ENCODE results near the gene HDGFL2.
A peak's percentile ranks its signal among the peaks of the same experiment; 100 is the strongest.

The HDGFL2 gene

GRCh38 chr19:4445963-4446703 is 26.0 kb upstream of the HDGFL2 start:
- no peak for DNase-seq

- DNase-seq: no peak
Observed at GRCh38 chr19:4446704-4447200, 25.3 kb upstream of the HDGFL2 start.

DNA sequence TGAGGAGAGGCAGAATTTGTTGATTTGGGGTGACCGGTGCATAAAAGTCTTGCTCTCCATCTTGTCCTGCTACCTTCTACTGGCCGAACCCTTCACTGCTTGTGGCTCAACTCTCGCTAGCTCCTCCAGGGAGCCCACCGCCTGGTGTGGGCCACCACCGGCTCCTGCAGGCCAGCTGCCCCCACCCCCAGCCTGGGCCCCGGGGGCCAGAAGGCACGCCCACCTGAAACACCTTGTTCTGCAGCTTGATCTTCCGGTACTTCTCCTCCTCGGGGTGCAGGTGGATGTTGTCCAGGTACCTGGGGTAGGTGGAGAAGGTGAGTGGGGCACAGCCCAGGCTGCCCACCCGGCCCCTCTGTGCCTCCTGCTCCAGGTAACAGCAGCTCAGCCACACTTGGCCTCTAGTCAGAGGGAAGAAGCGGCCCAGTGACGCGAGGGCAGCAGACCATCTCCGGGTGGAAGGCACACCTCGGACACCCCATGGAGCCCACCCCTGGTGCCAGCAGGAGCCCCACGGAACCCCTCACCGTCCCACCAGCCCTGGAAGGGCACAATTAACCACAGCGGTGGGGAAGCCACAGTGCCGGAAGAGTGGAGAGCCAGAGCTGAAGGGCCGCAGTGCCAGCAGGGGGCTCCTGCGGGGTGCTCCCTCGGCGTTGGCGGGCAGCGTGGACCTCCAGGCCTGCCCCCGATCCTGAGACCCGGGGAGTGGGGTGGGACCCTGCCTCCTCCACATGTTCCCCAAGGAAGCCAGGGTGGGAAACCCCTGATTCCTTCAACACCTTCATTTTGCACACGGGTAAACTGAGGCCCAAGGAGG is 24.6 kb upstream of the HDGFL2 start:
- DNase-seq: no peak

DNA sequence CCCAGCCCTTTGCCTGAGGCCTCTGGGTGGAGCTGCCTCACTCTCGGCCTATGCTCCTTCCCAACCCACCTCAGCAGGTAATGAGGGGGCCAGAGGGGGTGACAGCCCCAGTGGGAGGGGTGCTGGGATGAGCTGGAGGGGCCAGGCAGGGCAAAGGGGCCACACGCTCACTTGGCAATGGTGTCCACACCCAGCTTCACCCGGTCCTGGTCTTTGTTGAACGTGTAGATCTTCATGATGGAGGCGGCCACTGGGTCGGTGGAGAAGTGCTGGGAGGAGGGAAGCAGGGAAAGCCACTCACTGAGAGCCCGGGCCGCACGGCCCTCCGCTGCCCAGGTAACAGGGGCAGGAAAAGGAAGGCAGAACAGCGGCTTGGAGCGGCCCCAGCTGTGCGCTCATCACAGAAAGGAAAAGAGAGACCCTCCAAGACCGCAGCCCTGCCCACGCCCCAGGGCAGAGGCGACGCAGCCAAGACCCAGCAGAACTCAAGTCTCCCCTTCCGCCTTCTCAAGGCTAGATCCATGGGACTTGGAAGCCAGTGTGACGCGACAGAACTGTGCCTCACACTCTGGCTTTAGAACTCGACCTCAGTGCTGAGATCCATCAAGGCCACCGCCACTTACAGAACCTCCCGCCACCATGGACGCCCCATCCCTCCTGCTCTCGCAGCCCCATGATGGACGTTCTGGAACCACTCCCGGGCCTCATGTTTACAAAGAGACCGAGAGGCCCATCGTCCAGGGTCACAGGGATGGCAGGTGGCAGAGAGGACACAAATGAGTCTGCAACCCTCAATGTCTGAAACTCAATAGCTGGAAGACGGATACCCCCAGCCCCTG is 23.7 kb upstream of the HDGFL2 start:
- DNase-seq: no peak

GRCh38 chr19:4449022-4449638 is 23.0 kb upstream of the HDGFL2 start:
- DNase-seq: no peak

DNA sequence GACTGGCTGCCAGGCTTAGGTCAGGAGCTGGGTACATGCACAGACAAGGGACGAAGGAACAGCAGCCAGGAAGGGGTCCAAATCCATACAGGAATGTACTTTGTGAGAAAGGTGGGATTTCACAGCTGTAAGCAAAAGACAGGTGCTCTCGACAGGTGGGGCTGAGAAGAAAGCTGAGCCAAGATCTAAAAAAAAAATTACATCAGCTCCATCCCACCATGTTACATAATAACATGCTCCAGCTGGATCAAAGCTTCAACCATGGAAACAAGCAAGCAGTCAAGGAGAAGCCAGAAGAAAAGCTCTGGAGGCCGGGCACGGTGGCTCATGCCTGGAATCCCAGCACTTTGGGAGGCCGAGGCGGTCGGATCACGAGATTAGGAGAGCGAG is 22.5 kb upstream of the HDGFL2 start:
- no peak for DNase-seq

- no peak for DNase-seq
Observed at GRCh38 chr19:4452230-4452990, 19.7 kb upstream of the HDGFL2 start.

DNA sequence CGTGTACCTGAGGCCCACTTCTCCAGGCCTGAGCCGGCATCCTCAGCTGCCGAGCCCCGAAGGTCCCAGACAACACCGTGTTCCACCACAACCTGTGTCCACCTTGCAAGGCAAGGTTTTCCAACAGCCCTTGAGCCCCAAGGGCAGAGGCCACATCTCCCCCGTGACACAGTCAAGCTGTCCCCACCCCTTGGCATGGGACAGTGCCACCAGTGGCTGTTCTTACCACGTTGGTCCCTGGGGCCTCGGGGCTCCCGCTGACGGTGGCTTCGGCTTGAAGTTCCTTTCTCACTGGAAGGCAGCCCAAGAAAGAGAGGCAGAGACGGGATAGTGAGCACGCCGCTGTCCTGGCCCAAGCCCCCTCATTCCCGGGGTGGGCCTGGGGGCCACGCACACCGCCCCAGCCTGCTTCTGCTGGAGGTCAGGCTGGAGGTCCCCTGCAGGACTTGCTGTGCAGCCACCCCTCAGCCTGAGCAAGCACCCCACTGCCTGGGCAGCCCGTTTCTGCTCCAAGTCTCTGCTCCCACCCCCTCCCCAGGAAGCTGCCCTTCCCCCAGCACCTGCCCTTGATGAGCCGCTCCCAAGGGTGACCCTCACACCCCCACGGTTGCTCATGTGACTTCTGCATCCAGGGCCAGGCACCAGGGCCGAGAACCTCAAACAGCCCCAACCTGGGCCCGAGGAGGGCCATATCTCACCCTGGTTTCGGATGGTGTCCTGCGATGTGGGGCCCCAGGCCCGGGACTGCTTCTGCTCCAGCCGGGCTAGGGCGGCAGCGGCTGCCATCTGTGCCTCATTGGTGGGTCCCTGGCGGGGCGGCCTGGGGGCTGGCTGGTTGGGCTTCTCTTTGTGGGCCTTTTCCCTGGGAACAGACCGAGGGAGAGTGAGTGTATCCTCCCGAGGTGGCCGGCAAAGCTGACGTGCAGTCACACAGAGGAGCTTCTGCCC is 18.6 kb upstream of the HDGFL2 start:
- no peak for DNase-seq

DNA sequence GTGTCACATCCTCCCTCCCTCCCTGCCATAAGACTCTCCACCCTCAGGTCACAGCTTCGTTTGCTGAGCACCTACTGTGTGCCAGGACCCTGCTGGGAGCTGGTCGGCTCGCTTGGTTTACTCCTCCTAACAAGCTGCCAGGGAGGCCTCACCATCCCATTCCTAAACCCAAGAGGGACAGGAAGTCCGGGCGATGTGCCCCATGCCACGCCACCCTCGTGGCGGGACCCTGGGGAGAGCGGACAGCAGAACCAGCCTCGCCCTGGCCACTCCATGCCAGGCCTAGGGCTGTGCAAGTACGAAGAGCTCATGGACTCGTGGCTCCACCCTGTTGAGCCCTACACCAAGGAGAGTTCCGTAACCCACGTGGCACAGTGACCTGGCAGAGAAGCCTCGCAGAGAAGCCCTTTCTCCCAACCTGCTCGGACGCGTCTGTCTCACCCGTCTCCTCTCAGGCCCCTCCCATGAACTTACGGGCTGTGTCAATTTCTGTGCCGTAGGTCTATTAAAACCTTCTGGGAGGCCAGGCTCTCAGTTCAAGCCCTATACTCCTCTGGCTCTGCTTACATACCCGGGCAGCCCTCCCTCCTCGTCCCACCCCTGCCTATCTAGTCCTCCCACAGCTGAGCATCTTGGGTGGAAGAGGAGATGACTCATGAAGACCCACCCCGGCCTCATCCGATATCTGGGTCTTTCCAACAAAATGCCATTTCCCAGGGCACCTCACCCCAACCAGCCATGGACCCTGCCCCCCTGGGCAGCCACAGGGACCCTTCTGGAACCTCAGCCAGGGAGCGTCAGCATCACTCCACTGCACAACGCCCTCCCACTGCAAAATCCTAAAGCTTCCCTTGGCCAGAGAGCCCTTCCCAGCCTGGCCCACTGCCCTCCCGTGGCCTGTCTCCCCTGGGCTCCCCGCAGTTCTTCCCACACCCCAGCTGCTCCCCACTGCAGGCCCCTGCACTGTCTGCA is 17.1 kb upstream of the HDGFL2 start:
- no peak for DNase-seq

- DNase-seq: peak; percentile 36
Observed at GRCh38 chr19:4455719-4456475, 16.2 kb upstream of the HDGFL2 start.

DNA sequence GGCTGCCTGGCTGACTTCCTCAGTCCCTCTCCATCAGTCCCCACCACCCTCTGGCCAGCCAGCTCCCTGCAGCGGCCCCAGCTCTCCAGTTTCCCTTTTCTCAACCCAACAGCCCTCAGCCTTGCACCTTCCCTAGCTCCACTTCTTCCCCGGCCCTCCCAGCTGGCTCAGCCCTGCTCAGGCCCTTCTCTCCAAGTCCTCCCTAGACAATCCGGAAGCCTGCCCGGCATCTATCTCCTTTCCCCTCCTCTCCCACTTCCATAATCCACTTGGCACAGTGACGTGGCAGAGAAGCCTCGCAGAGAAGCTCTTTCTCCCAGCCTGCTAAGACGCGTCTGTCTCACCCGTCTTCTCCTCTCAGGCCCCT is 15.6 kb upstream of the HDGFL2 start:
- peak; percentile 3 for DNase-seq

DNA sequence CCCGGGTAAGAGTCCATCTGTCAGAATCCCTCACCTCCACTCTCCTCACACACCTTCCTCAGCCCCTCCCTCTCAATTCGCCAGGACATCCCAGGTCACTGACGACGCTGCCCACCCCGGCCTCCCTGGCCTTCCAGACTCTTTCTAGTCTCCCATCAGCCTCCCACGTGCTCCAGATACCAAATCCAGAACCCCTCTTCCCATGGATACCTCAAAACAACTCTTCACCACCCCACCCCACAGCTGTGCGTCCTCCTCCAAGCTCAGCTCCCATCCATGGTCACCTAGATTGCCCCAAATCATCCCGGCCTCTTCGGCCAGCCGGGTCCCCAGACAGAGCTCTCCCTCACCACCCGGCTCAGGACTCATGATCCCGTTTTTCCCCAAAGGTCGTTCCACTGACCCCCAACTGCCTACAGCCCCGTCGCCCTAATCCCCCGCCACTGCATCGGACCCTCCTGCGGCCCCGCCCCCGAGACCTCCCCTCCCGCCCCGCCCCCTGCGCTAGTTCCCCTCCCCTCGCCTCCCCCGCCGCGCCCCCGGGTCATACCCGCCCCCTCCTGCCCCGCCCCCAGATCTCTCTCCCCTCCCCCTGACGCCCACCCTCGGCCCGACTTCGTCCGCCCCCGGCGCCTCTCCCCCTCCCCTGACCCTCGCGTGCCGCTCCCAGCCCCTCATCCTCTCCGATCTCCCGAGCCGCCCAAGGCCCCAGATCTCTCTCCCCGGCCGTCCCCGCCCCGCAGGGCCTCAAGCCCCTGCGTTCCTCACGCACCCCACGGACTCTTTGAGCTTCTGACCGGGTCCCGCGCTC is 15.0 kb upstream of the HDGFL2 start:
- no peak for DNase-seq

- peak; percentile 88 for DNase-seq
Observed at GRCh38 chr19:4457654-4458395, 14.3 kb upstream of the HDGFL2 start, which contains the start of gene UBXN6. TSS of gene UBXN6 (minus strand) at chr19:4457794. CDS start at chr19:4457697, 97 bp downstream.

DNA sequence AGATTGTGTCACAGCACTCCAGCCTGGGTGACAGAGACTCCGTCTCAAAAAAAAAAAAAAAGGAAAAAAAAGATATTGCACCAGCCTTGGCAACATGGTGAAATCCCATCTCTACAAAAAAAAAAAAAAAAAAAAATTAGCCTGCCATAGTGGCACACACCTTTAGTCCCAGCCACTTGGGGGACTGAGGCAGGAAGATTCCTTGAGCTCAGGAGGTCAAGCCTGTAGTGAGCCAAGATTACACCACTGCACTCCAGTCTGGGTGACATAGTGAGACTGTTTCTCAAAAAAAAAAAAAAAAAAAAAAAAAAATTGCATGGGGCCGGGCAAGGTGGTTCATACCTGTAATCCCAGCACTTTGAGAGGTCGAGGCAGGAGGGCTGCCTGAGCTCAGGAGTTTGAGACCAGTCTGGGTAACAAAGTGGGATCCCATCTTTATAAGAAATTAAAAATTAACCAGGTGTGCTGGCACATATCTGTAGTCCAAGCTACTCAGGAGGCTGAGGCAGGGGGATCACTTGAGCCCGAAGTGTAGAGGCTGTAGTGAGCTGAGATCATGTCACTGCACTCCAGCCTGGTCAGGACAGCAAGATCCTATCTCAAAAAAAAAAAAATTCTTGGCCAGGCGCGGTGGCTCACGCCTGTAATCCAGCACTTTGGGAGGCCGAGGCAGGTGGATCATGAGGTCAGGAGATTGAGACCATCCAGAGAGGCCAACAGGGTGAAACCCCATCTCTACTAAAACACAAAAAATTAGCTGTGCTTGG is 7.1 kb upstream of the HDGFL2 start:
- no peak for DNase-seq

GRCh38 chr19:4467835-4468234 is 4.3 kb upstream of the HDGFL2 start:
- DNase-seq: no peak

All from NCI-H2029 treated with DMSO at 0.1 percent for 48 hours (cell line).